Measurements from ENCODE around the gene KREMEN1.

KREMEN1 gene

GRCh38 chr22:29206372-29207242, 133.8 kb downstream of the KREMEN1 start:
- DNase-seq (ENCODE audit: low read depth), result no peak

GRCh38 chr22:29207243-29207550, 134.4 kb downstream of the KREMEN1 start:
- no peak for DNase-seq (ENCODE audit: low read depth)

- no peak for DNase-seq (ENCODE audit: low read depth)
Measured at GRCh38 chr22:29207562-29208501, 135.0 kb downstream of the KREMEN1 start.

GRCh38 chr22:29208502-29208862, 135.6 kb downstream of the KREMEN1 start:
- no peak for DNase-seq (ENCODE audit: low read depth)

- DNase-seq (ENCODE audit: low read depth), result no peak
Measured at GRCh38 chr22:29208879-29209623, 136.2 kb downstream of the KREMEN1 start.

- no peak for DNase-seq (ENCODE audit: low read depth)
Measured at GRCh38 chr22:29209624-29209929, 136.7 kb downstream of the KREMEN1 start.

GRCh38 chr22:29211066-29211465, 138.2 kb downstream of the KREMEN1 start:
- no peak for DNase-seq (ENCODE audit: low read depth)

GRCh38 chr22:29211466-29211865, 138.6 kb downstream of the KREMEN1 start:
- no peak for DNase-seq (ENCODE audit: low read depth)

- no peak for DNase-seq (ENCODE audit: low read depth)
Measured at GRCh38 chr22:29212743-29213142, 139.9 kb downstream of the KREMEN1 start.

- no peak for DNase-seq (ENCODE audit: low read depth)
Measured at GRCh38 chr22:29213493-29213892, 140.7 kb downstream of the KREMEN1 start.

GRCh38 chr22:29214232-29214631, 141.4 kb downstream of the KREMEN1 start:
- DNase-seq (ENCODE audit: low read depth), result no peak

- DNase-seq (ENCODE audit: low read depth), result no peak
Measured at GRCh38 chr22:29215012-29215860, 142.4 kb downstream of the KREMEN1 start.

- DNase-seq (ENCODE audit: low read depth), result no peak
Measured at GRCh38 chr22:29216011-29216872, 143.4 kb downstream of the KREMEN1 start.

GRCh38 chr22:29216873-29217666, 144.2 kb downstream of the KREMEN1 start:
- DNase-seq (ENCODE audit: low read depth), result no peak

Measured in activated T-cell treated with anti-CD3 and anti-CD28 coated beads for 1 hour (primary cell).